ENCODE results near the gene LAMC1.

The LAMC1 gene

GRCh38 chr1:183081402-183082120 is 58.3 kb downstream of the LAMC1 start (continued):
- TF ChIP-seq YY1 (tag by site-specific recombination; IDR thresholded peaks at IDR 0.05), result no peak
- TF ChIP-seq ZFP41 (tag by site-specific recombination; IDR thresholded peaks at IDR 0.05; ENCODE audit: borderline replicate concordance), result no peak
- no peak for TF ChIP-seq ZNF280C (tag by site-specific recombination; IDR thresholded peaks at IDR 0.05)
- peak; percentile 97 for TF ChIP-seq ZNF394 (tag by site-specific recombination; IDR thresholded peaks at IDR 0.05; ENCODE audit: borderline replicate concordance)
- no peak for TF ChIP-seq HOXC10 (CRISPR knock-in tag; IDR thresholded peaks at IDR 0.05)
- TF ChIP-seq ZNF24 (tag by site-specific recombination; IDR thresholded peaks at IDR 0.05), result peak; percentile 20; the same call in 1 of the 2 replicates
- TF ChIP-seq ZNF660 (tag by site-specific recombination; IDR thresholded peaks at IDR 0.05), result no peak
- TF ChIP-seq ZNF658 (tag by site-specific recombination; IDR thresholded peaks at IDR 0.05), result no peak
- TF ChIP-seq ZNF354C (tag by site-specific recombination; IDR thresholded peaks at IDR 0.05; ENCODE audit: borderline replicate concordance, low read depth), result 0 out of 2 replicates have a peak, but pooled peaks have one; percentile 19
- TF ChIP-seq ZNF571 (tag by site-specific recombination; IDR thresholded peaks at IDR 0.05), result no peak
- peak; percentile 77 for TF ChIP-seq ZXDB (tag by site-specific recombination; IDR thresholded peaks at IDR 0.05)
- TF ChIP-seq ZNF221 (tag by site-specific recombination; IDR thresholded peaks at IDR 0.05; ENCODE audit: borderline replicate concordance), result no peak
- TF ChIP-seq ELK4 (IDR thresholded peaks at IDR 0.05; ENCODE audit: borderline replicate concordance, low read depth, low read length), result no peak
- TF ChIP-seq ZNF629 (tag by site-specific recombination; IDR thresholded peaks at IDR 0.05), result peak; percentile 55; the same call in 1 of the 2 replicates
- TF ChIP-seq ZNF768 (tag by site-specific recombination; IDR thresholded peaks at IDR 0.05), result 0 out of 2 replicates have a peak, but pooled peaks have one; percentile 24
- TF ChIP-seq GLI2 (tag by site-specific recombination; IDR thresholded peaks at IDR 0.05; ENCODE audit: borderline replicate concordance, low read depth), result peak; percentile 45; the same call in 1 of the 2 replicates
- no peak for TF ChIP-seq ZNF585B (tag by site-specific recombination; IDR thresholded peaks at IDR 0.05)
- no peak for TF ChIP-seq ZSCAN18 (tag by site-specific recombination; IDR thresholded peaks at IDR 0.05)
- peak; percentile 44 for TF ChIP-seq ZNF654 (tag by site-specific recombination; IDR thresholded peaks at IDR 0.05; ENCODE audit: low read depth)
- peak; percentile 55; the same call in 1 of the 2 replicates for TF ChIP-seq ZNF223 (tag by site-specific recombination; IDR thresholded peaks at IDR 0.05)
- TF ChIP-seq ZNF114 (tag by site-specific recombination; IDR thresholded peaks at IDR 0.05), result no peak
- TF ChIP-seq ZNF791 (tag by site-specific recombination; IDR thresholded peaks at IDR 0.05), result peak; percentile 53; the same call in 1 of the 2 replicates
- TF ChIP-seq MZF1 (tag by site-specific recombination; IDR thresholded peaks at IDR 0.05; ENCODE audit: borderline replicate concordance), result no peak; the same call in 1 of the 2 replicates

GRCh38 chr1:183082650-183083049 is 59.4 kb downstream of the LAMC1 start:
- H3K36me3 ChIP-seq (ENCODE audit: control insufficient read depth in 2 of 2, insufficient read depth in 1 of 2, low read length in 2 of 2), result no peaks in the 10 kb centered on the region
- peaks cover 3% of the 10 kb centered on the region; the same call in 1 of the 2 replicates for H3K4me1 ChIP-seq (ENCODE audit: control insufficient read depth, insufficient read depth, low read length)
- TF ChIP-seq ZNF18 (tag by site-specific recombination; IDR thresholded peaks at IDR 0.05) (no peak), ZBTB8A (tag by site-specific recombination; IDR thresholded peaks at IDR 0.05) (no peak)

More at GRCh38 chr1:183082650-183083049, 59.4 kb downstream of the LAMC1 start:
- H3K27ac ChIP-seq (ENCODE audit: extremely low read depth, low read depth, low read length), result no peak overlapping the region
- ChIA-PET POLR2A (no interaction called here), CTCF (interaction anchor here (0.6 kb wide), 1 partner anchor 52 kb away, joined by 3 read pairs; no protein-coding TSS in a partner anchor)
- no peak overlapping the region for H3K4me3 ChIP-seq (ENCODE audit: low read depth, low read length)
- H3K9me3 ChIP-seq (ENCODE audit: control insufficient read depth, insufficient read depth, low read depth, low read length), result no peaks in the 10 kb centered on the region

Data from HEK293 (cell line).